Brain microvascular endothelial cell (primary cell): ENCODE measurements around the gene LSMEM2.

ENCODE experiments used
- DNase-seq: peaks from one replicate; pipeline ENCODE4 v3.0.0-alpha.2; 2020
- H3K27ac ChIP-seq: fragments of 250-450 bp; sonication (Bioruptor Pico); 2 replicates; pipeline ENCODE4 v1.5.1; 2020; ENCODE audit warnings: mild to moderate bottlenecking, moderate library complexity
- H3K27me3 ChIP-seq: fragments of 250-450 bp; sonication (Bioruptor Pico); replicated peaks from 2 replicates; pipeline ENCODE4 v1.5.1; 2020; ENCODE audit warnings: mild to moderate bottlenecking
- H3K36me3 ChIP-seq: fragments of 250-450 bp; sonication (Bioruptor Pico); replicated peaks from 2 replicates; pipeline ENCODE4 v1.5.1; 2020; ENCODE audit warnings: mild to moderate bottlenecking
- H3K4me3 ChIP-seq: 2 replicates; pipeline ENCODE4 v1.5.1; 2011; ENCODE audit warnings: low read depth, mild to moderate bottlenecking, control low read depth, low read length, moderate library complexity
- CTCF ChIP-seq: IDR thresholded peaks from 2 replicates; pipeline ENCODE4 v1.5.1; 2011; ENCODE audit warnings: low read depth, mild to moderate bottlenecking, moderate library complexity, low read length, control low read depth, inconsistent platforms; ENCODE audit errors: missing control alignments
- in situ Hi-C: cut with HindIII; loops from 2 replicates; pipeline ENCODE4 v1.10.0; 2017; ENCODE audit warnings: low sequenced_read_pairs, low pct_ligation_motif_present

LSMEM2 gene

GRCh38 chr3:50238549-50239026 is 40.3 kb upstream of the LSMEM2 start:
- Histone ChIP-seq H3K27ac (peak overlapping the region; percentile 17), H3K27me3 (no peaks in the 10 kb centered on the region), H3K36me3 (no peaks in the 10 kb centered on the region), H3K4me3 (peak overlapping the region; percentile 90)
- DNase-seq, result no peak
- in situ Hi-C loops, result no loop called here
- peak; percentile 15 for TF ChIP-seq CTCF

- no peak for DNase-seq
- Histone ChIP-seq H3K36me3 (peaks cover 6% of the 10 kb centered on the region), H3K4me3 (no peak overlapping the region), H3K27ac (no peak overlapping the region), H3K27me3 (no peaks in the 10 kb centered on the region)
- in situ Hi-C loops, result no loop called here
- TF ChIP-seq CTCF, result no peak
These were observed 39.2 kb upstream of the LSMEM2 start for GRCh38 chr3:50239649-50240048.

GRCh38 chr3:50241163-50241562 is 37.7 kb upstream of the LSMEM2 start:
- H3K36me3 ChIP-seq, result peaks cover 7% of the 10 kb centered on the region
- no peak for DNase-seq
- TF ChIP-seq CTCF, result no peak
- no peak overlapping the region for H3K27ac ChIP-seq
- in situ Hi-C loops, result no loop called here
- no peaks in the 10 kb centered on the region for H3K27me3 ChIP-seq
- H3K4me3 ChIP-seq, result no peak overlapping the region

- in situ Hi-C loops, result no loop called here
- DNase-seq, result no peak
- no peak overlapping the region for H3K4me3 ChIP-seq
- no peak for TF ChIP-seq CTCF
- H3K27ac ChIP-seq, result no peak overlapping the region
- H3K27me3 ChIP-seq, result no peaks in the 10 kb centered on the region
- peaks cover 7% of the 10 kb centered on the region for H3K36me3 ChIP-seq
These were observed 37.0 kb upstream of the LSMEM2 start for GRCh38 chr3:50241713-50242380.

- TF ChIP-seq CTCF, result no peak
- Histone ChIP-seq H3K27ac (no peak overlapping the region), H3K4me3 (no peak overlapping the region), H3K27me3 (no peaks in the 10 kb centered on the region), H3K36me3 (peaks cover 7% of the 10 kb centered on the region)
- DNase-seq, result no peak
- in situ Hi-C loops, result no loop called here
These were observed 36.5 kb upstream of the LSMEM2 start for GRCh38 chr3:50242381-50242770.

- in situ Hi-C loops, result no loop called here
- DNase-seq, result peak; percentile 79
- Histone ChIP-seq H3K27ac (peak overlapping the region; percentile 74), H3K36me3 (peaks cover 13% of the 10 kb centered on the region), H3K27me3 (no peaks in the 10 kb centered on the region), H3K4me3 (no peak overlapping the region)
- TF ChIP-seq CTCF, result no peak
These were observed 35.9 kb upstream of the LSMEM2 start for GRCh38 chr3:50242851-50243542.
